Measurements from ENCODE around the gene HBG1. TPM values are rescaled to one million over a fixed set of nuclear protein-coding genes. Genes with fewer than 3 reads are reported as not detected.

HBG1 gene
- total RNA-seq, 4 donors from 2014 or later = not detected

GRCh38 chr11:5241458-5241857 is 8.2 kb downstream of the HBG1 start:
- DNase-seq = no peak
- TF ChIP-seq CTCF (IDR thresholded peaks at IDR 0.05 in 4 of 5, conservative IDR thresholded peaks at IDR 0.05 in 1 of 5) (no peak), POLR2A (IDR thresholded peaks at IDR 0.05) (no peak)

DNA sequence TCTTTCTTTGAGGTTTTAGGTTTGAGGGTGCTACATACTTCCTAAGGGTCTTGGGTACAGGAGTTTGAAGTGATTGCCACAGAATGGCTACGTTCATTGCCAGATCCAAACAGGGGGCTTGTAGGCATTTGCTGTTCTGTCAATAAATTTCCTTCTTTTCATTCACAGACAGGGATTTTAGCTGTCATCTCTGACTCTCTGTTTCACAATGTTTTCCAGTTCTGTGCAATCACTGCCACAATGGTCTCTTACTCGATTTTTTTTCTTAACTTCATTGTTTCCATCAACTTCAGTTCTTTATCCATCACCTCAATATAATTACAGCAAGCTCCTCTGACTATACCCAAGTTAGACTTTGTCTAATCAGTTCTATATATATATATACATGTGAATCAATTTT is 9.2 kb downstream of the HBG1 start:
- Histone ChIP-seq H3K27ac (no peak overlapping the region), H3K27me3 (no peaks in the 10 kb centered on the region), H3K4me1 (no peaks in the 10 kb centered on the region), H3K36me3 (no peaks in the 10 kb centered on the region), H3K4me3 (no peak overlapping the region), H3K9me3 (no peaks in the 10 kb centered on the region)
- DNase-seq (no peak), ATAC-seq (no peak)
- TF ChIP-seq CTCF (IDR thresholded peaks at IDR 0.05 in 4 of 5, conservative IDR thresholded peaks at IDR 0.05 in 1 of 5) (no peak), POLR2A (IDR thresholded peaks at IDR 0.05) (no peak)
- in situ Hi-C loops (cut with MboI; ENCODE audit: low sequenced_read_pairs in 4 of 4) = no loop called here
- intact Hi-C loops (cut with DNase I; ENCODE audit: low total_unique reads) = no loop called here

More at GRCh38 chr11:5241458-5241857, 8.2 kb downstream of the HBG1 start:
- Histone ChIP-seq H3K4me3 (no peak overlapping the region), H3K9me3 (no peaks in the 10 kb centered on the region), H3K4me1 (no peaks in the 10 kb centered on the region), H3K27me3 (no peaks in the 10 kb centered on the region), H3K36me3 (no peaks in the 10 kb centered on the region), H3K27ac (no peak overlapping the region)
- in situ Hi-C loops (cut with MboI; ENCODE audit: low sequenced_read_pairs in 4 of 4) (no loop called here), intact Hi-C loops (cut with DNase I; ENCODE audit: low total_unique reads) (no loop called here)
- no peak for ATAC-seq

DNA sequence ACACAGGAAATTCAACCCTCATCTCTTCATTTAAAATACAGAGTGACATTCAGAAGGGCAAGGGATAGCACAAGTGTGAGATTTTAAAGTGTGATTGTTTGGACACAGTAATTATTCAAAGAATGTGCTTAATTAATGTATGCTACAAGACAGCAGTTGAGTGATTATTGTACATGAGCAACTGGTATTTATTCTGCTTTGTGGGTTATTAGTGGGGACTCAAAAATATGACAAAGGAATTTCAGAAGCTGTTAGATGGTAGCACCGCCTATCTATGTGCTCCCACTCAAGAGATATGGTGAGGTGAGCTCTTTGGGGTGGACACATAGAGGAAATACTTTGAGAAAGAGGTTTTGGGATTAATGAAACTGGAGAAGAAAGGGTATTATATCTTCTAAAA is 9.6 kb downstream of the HBG1 start:
- TF ChIP-seq POLR2A (IDR thresholded peaks at IDR 0.05) (no peak), CTCF (IDR thresholded peaks at IDR 0.05 in 4 of 5, conservative IDR thresholded peaks at IDR 0.05 in 1 of 5) (no peak)
- intact Hi-C loops (cut with DNase I; ENCODE audit: low total_unique reads) = no loop called here

GRCh38 chr11:5239046-5239445 is 10.6 kb downstream of the HBG1 start:
- Histone ChIP-seq H3K27ac (no peak overlapping the region), H3K4me1 (no peaks in the 10 kb centered on the region), H3K9me3 (no peaks in the 10 kb centered on the region), H3K27me3 (no peaks in the 10 kb centered on the region), H3K36me3 (no peaks in the 10 kb centered on the region), H3K4me3 (no peak overlapping the region)
- intact Hi-C loops (cut with DNase I; ENCODE audit: low total_unique reads) (no loop called here), in situ Hi-C loops (cut with MboI; ENCODE audit: low sequenced_read_pairs in 4 of 4) (no loop called here)
- no peak for TF ChIP-seq CTCF (IDR thresholded peaks at IDR 0.05 in 4 of 5, conservative IDR thresholded peaks at IDR 0.05 in 1 of 5)
- no peak for TF ChIP-seq POLR2A (IDR thresholded peaks at IDR 0.05)
- no peak for DNase-seq
- no peak for ATAC-seq

More for the DNA sequence above, 9.6 kb downstream of the HBG1 start:
- Histone ChIP-seq H3K36me3 (no peaks in the 10 kb centered on the region), H3K27me3 (no peaks in the 10 kb centered on the region), H3K9me3 (no peaks in the 10 kb centered on the region), H3K27ac (no peak overlapping the region), H3K4me3 (no peak overlapping the region), H3K4me1 (no peaks in the 10 kb centered on the region)
- ATAC-seq (no peak), DNase-seq (no peak)
- in situ Hi-C loops (cut with MboI; ENCODE audit: low sequenced_read_pairs in 4 of 4) = no loop called here

DNA sequence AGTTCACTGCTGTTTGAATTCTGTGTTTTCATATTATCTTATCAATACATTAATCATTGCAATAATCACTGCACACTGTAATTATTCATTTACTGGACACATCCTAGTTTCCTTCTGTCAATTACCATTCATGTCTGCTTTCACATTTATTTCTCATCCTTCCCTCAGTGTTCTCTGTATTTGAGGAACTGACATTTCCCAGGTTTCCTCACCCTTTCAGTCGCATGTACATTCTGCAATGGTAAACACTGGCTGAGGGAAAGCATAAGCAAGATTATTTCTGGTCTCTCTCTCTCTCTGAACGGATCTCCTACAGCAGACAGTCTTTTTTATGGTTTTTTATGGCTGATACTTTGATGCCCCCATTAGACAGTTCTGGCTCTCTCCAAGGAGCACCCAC is 11.2 kb downstream of the HBG1 start:
- H3K27me3 ChIP-seq = no peaks in the 10 kb centered on the region
- intact Hi-C loops (cut with DNase I; ENCODE audit: low total_unique reads) (no loop called here), in situ Hi-C loops (cut with MboI; ENCODE audit: low sequenced_read_pairs in 4 of 4) (no loop called here)
- no peaks in the 10 kb centered on the region for H3K9me3 ChIP-seq
- no peaks in the 10 kb centered on the region for H3K36me3 ChIP-seq
- H3K4me3 ChIP-seq = no peak overlapping the region
- TF ChIP-seq POLR2A (IDR thresholded peaks at IDR 0.05) (no peak), CTCF (IDR thresholded peaks at IDR 0.05 in 4 of 5, conservative IDR thresholded peaks at IDR 0.05 in 1 of 5) (no peak)
- H3K4me1 ChIP-seq = no peaks in the 10 kb centered on the region
- H3K27ac ChIP-seq = no peak overlapping the region
- ATAC-seq (no peak), DNase-seq (no peak)

All from gastrocnemius medialis (tissue), 4 donors.